GM13976 (cell line): Measurements from ENCODE around the gene ZNF462.

ENCODE experiments used
- DNase-seq: peaks from one replicate; pipeline ENCODE4 v3.0.0; 2012; ENCODE audit warnings: low spot score
- CTCF ChIP-seq: IDR thresholded peaks from 2 replicates; pipeline ENCODE4 v1.5.1; 2012; ENCODE audit warnings: borderline replicate concordance, mild to moderate bottlenecking; ENCODE audit not compliant: insufficient read depth; ENCODE audit errors: extremely low read depth, missing control alignments, control extremely low read depth
- in situ Hi-C: fragments of 300-500 bp; cut with MboI; formaldehyde crosslinking; loops from one replicate; pipeline ENCODE4 v1.12.0; 2022; ENCODE audit warnings: low sequenced_read_pairs, mixed read lengths, inconsistent platforms; ENCODE audit not compliant: unreplicated experiment

ZNF462 gene

GRCh38 chr9:106970219-106970975, 107.4 kb downstream of the ZNF462 start:
- no peak for DNase-seq
- no peak for TF ChIP-seq CTCF
- in situ Hi-C loops, result no loop called here

- DNase-seq, result no peak
- no peak for TF ChIP-seq CTCF
- in situ Hi-C loops, result no loop called here
Observed at GRCh38 chr9:106970976-106971457, 108.1 kb downstream of the ZNF462 start.

- no peak for DNase-seq
- in situ Hi-C loops, result no loop called here
- no peak for TF ChIP-seq CTCF
Observed at GRCh38 chr9:106972082-106972481, 109.1 kb downstream of the ZNF462 start.

- in situ Hi-C loops, result no loop called here
- no peak for TF ChIP-seq CTCF
- DNase-seq, result no peak
Observed at GRCh38 chr9:106974341-106974740, 111.4 kb downstream of the ZNF462 start.

GRCh38 chr9:106976772-106977171, 113.8 kb downstream of the ZNF462 start:
- in situ Hi-C loops, result no loop called here
- no peak for TF ChIP-seq CTCF
- no peak for DNase-seq

GRCh38 chr9:106980551-106981101, 117.7 kb downstream of the ZNF462 start:
- DNase-seq, result no peak
- in situ Hi-C loops, result no loop called here
- no peak for TF ChIP-seq CTCF
